Mononuclear cell (primary cell): ENCODE measurements around the gene ROBO2. TPM values are rescaled to one million over a fixed set of nuclear protein-coding genes. Genes with fewer than 3 reads are reported as not detected.

Experiments used
- H3K27me3 ChIP-seq: 2 replicates; pipeline ENCODE4 v1.6.0; 2011; ENCODE audit warnings: low read length, control low read depth; ENCODE audit not compliant: insufficient read depth
- H3K4me1 ChIP-seq: 2 replicates; pipeline ENCODE4 v1.5.1; 2011; ENCODE audit warnings: mild to moderate bottlenecking, low read length, control low read depth; ENCODE audit not compliant: insufficient read depth
- H3K4me3 ChIP-seq: 2 replicates; pipeline ENCODE4 v1.5.1; 2011; ENCODE audit warnings: mild to moderate bottlenecking, low read length, moderate library complexity
- H3K9me3 ChIP-seq: 2 replicates; pipeline ENCODE4 v1.5.1; 2011; ENCODE audit warnings: low read depth, mild to moderate bottlenecking, control low read depth, low read length
- total RNA-seq: library from RNA; depleted of rRNA; stranded (reverse); fragments of >200 nt; gene quantifications from one replicate; pipeline ENCODE4 v1.2.3, GENCODE V29; 2012

The ROBO2 gene
- total RNA-seq, 1 donor = under 0.01 TPM

- Histone ChIP-seq H3K4me1 (no peaks in the 10 kb centered on the region), H3K9me3 (no peaks in the 10 kb centered on the region), H3K27me3 (no peaks in the 10 kb centered on the region), H3K4me3 (no peak overlapping the region)
Measured at GRCh38 chr3:77590191-77590590, 550.3 kb downstream of the ROBO2 start.

- Histone ChIP-seq H3K4me3 (no peak overlapping the region), H3K27me3 (no peaks in the 10 kb centered on the region), H3K9me3 (no peaks in the 10 kb centered on the region), H3K4me1 (no peaks in the 10 kb centered on the region)
Measured at GRCh38 chr3:77595371-77595870, 555.5 kb downstream of the ROBO2 start.

- H3K27me3 ChIP-seq = no peaks in the 10 kb centered on the region
- no peaks in the 10 kb centered on the region for H3K4me1 ChIP-seq
- no peaks in the 10 kb centered on the region for H3K9me3 ChIP-seq
- H3K4me3 ChIP-seq = no peak overlapping the region
Measured at GRCh38 chr3:77599948-77600347, 560.0 kb downstream of the ROBO2 start.

GRCh38 chr3:77601823-77602415 is 562.0 kb downstream of the ROBO2 start:
- H3K9me3 ChIP-seq = no peaks in the 10 kb centered on the region
- no peaks in the 10 kb centered on the region for H3K27me3 ChIP-seq
- H3K4me3 ChIP-seq = no peak overlapping the region
- H3K4me1 ChIP-seq = no peaks in the 10 kb centered on the region

- Histone ChIP-seq H3K4me3 (no peak overlapping the region), H3K4me1 (no peaks in the 10 kb centered on the region), H3K27me3 (no peaks in the 10 kb centered on the region), H3K9me3 (no peaks in the 10 kb centered on the region)
Measured at GRCh38 chr3:77602722-77603121, 562.8 kb downstream of the ROBO2 start.

- H3K4me3 ChIP-seq = no peak overlapping the region
- H3K27me3 ChIP-seq = no peaks in the 10 kb centered on the region
- no peaks in the 10 kb centered on the region for H3K9me3 ChIP-seq
- H3K4me1 ChIP-seq = no peaks in the 10 kb centered on the region
Measured at GRCh38 chr3:77605308-77605707, 565.4 kb downstream of the ROBO2 start.

GRCh38 chr3:77605865-77606264 is 566.0 kb downstream of the ROBO2 start:
- Histone ChIP-seq H3K4me3 (no peak overlapping the region), H3K4me1 (no peaks in the 10 kb centered on the region), H3K9me3 (no peaks in the 10 kb centered on the region), H3K27me3 (no peaks in the 10 kb centered on the region)

- H3K9me3 ChIP-seq = no peaks in the 10 kb centered on the region
- H3K4me3 ChIP-seq = no peak overlapping the region
- no peaks in the 10 kb centered on the region for H3K27me3 ChIP-seq
- no peaks in the 10 kb centered on the region for H3K4me1 ChIP-seq
Measured at GRCh38 chr3:77606372-77606771, 566.5 kb downstream of the ROBO2 start.

- Histone ChIP-seq H3K9me3 (no peaks in the 10 kb centered on the region), H3K4me3 (no peak overlapping the region), H3K27me3 (no peaks in the 10 kb centered on the region), H3K4me1 (no peaks in the 10 kb centered on the region)
Measured at GRCh38 chr3:77618686-77619085, 578.8 kb downstream of the ROBO2 start.

GRCh38 chr3:77620009-77620408 is 580.1 kb downstream of the ROBO2 start:
- Histone ChIP-seq H3K4me1 (no peaks in the 10 kb centered on the region), H3K9me3 (no peaks in the 10 kb centered on the region), H3K4me3 (no peak overlapping the region), H3K27me3 (no peaks in the 10 kb centered on the region)

GRCh38 chr3:77623500-77623899 is 583.6 kb downstream of the ROBO2 start:
- Histone ChIP-seq H3K4me1 (no peaks in the 10 kb centered on the region), H3K4me3 (no peak overlapping the region), H3K9me3 (no peaks in the 10 kb centered on the region), H3K27me3 (no peaks in the 10 kb centered on the region)

- H3K4me1 ChIP-seq = no peaks in the 10 kb centered on the region
- H3K4me3 ChIP-seq = no peak overlapping the region
Measured at GRCh38 chr3:77626157-77626556, 586.3 kb downstream of the ROBO2 start.

GRCh38 chr3:77648214-77648613 is 608.3 kb downstream of the ROBO2 start:
- no peaks in the 10 kb centered on the region for H3K27me3 ChIP-seq
- no peak overlapping the region for H3K4me3 ChIP-seq
- H3K9me3 ChIP-seq = no peaks in the 10 kb centered on the region
- no peaks in the 10 kb centered on the region for H3K4me1 ChIP-seq

More at GRCh38 chr3:77626157-77626556, 586.3 kb downstream of the ROBO2 start:
- no peaks in the 10 kb centered on the region for H3K27me3 ChIP-seq
- no peaks in the 10 kb centered on the region for H3K9me3 ChIP-seq

GRCh38 chr3:77648664-77649063 is 608.8 kb downstream of the ROBO2 start:
- Histone ChIP-seq H3K9me3 (no peaks in the 10 kb centered on the region), H3K4me3 (no peak overlapping the region), H3K27me3 (no peaks in the 10 kb centered on the region), H3K4me1 (no peaks in the 10 kb centered on the region)

GRCh38 chr3:77652624-77653023 is 612.7 kb downstream of the ROBO2 start:
- H3K9me3 ChIP-seq = no peaks in the 10 kb centered on the region
- no peak overlapping the region for H3K4me3 ChIP-seq
- no peaks in the 10 kb centered on the region for H3K4me1 ChIP-seq
- no peaks in the 10 kb centered on the region for H3K27me3 ChIP-seq

- Histone ChIP-seq H3K4me1 (no peaks in the 10 kb centered on the region), H3K4me3 (no peak overlapping the region), H3K27me3 (no peaks in the 10 kb centered on the region), H3K9me3 (peaks cover 5% of the 10 kb centered on the region)
Measured at GRCh38 chr3:77655396-77655795, 615.5 kb downstream of the ROBO2 start.
